Skeletal muscle tissue (tissue), 4 donors: ENCODE results near the gene TEX26. TPM values are rescaled to one million over a fixed set of nuclear protein-coding genes. Genes with fewer than 3 reads are reported as not detected.

Experiments used
- H3K27ac ChIP-seq: one replicate; pipeline ENCODE4 v1.7.0; 2013; ENCODE audit warnings: mild to moderate bottlenecking, low read depth, low read length, inconsistent platforms
- H3K27me3 ChIP-seq, 3 donors: one replicate each; pipeline ENCODE4 v1.7.0; 2013; ENCODE audit warnings: low read length in 3 of 3; ENCODE audit not compliant: control insufficient read depth in 3 of 3, insufficient read depth in 3 of 3
- H3K36me3 ChIP-seq, 3 donors: one replicate each; pipeline ENCODE4 v1.7.0; 2013; ENCODE audit warnings: low read length in 3 of 3; ENCODE audit not compliant: control insufficient read depth in 3 of 3, insufficient read depth in 3 of 3
- H3K4me1 ChIP-seq, 3 donors: one replicate each; pipeline ENCODE4 v1.7.0; 2013; ENCODE audit warnings: low read length in 3 of 3, mild to moderate bottlenecking in 3 of 3; ENCODE audit not compliant: control insufficient read depth in 3 of 3, insufficient read depth in 3 of 3
- H3K4me3 ChIP-seq, 3 donors: one replicate each; pipeline ENCODE4 v1.7.0; 2013; ENCODE audit warnings: low read length in 3 of 3
- H3K9ac ChIP-seq, 3 donors: one replicate each; pipeline ENCODE4 v1.7.0; 2013; ENCODE audit warnings: low read length in 3 of 3, mild to moderate bottlenecking in 3 of 3, moderate library complexity in 2 of 3, low read depth in 1 of 3
- H3K9me3 ChIP-seq, 3 donors: one replicate each; pipeline ENCODE4 v1.7.0; 2013; ENCODE audit warnings: low read length in 3 of 3; ENCODE audit not compliant: control insufficient read depth in 3 of 3
- total RNA-seq: library from RNA; depleted of rRNA; stranded (reverse); fragments of >200 nt; gene quantifications from one replicate; pipeline ENCODE4 v1.2.3, GENCODE V29; 2014
- donor health status: Osteomylitis.

Gene TEX26
- total RNA-seq, 1 donor from 2014 or later, result not detected

- no peak overlapping the region for H3K4me3 ChIP-seq
Measured at GRCh38 chr13:30968846-30969245, 36.4 kb downstream of the TEX26 start.

GRCh38 chr13:30971575-30971974 lies 39.1 kb downstream of the TEX26 start:
- Histone ChIP-seq H3K9me3 (no peaks in the 10 kb centered on the region), H3K27me3 (peaks cover 0 to 3% (median 0%) of the 10 kb centered on the region in 3 donors), H3K9ac (no peak overlapping the region), H3K36me3 (no peaks in the 10 kb centered on the region), H3K4me3 (no peak overlapping the region), H3K27ac (no peak overlapping the region), H3K4me1 (no peaks in the 10 kb centered on the region)

More at GRCh38 chr13:30968846-30969245, 36.4 kb downstream of the TEX26 start:
- no peaks in the 10 kb centered on the region for H3K36me3 ChIP-seq
- H3K9ac ChIP-seq, result no peak overlapping the region
- no peaks in the 10 kb centered on the region for H3K9me3 ChIP-seq
- no peak overlapping the region for H3K27ac ChIP-seq
- no peaks in the 10 kb centered on the region for H3K4me1 ChIP-seq
- peaks cover 0 to 7% (median 0%) of the 10 kb centered on the region in 3 donors for H3K27me3 ChIP-seq

- Histone ChIP-seq H3K27ac (no peak overlapping the region), H3K36me3 (no peaks in the 10 kb centered on the region), H3K4me3 (no peak overlapping the region), H3K9me3 (no peaks in the 10 kb centered on the region), H3K9ac (no peak overlapping the region), H3K4me1 (no peaks in the 10 kb centered on the region), H3K27me3 (peaks cover 0 to 3% (median 0%) of the 10 kb centered on the region in 3 donors)
Measured at GRCh38 chr13:30972888-30973377, 40.5 kb downstream of the TEX26 start.

- peaks cover 0 to 3% (median 0%) of the 10 kb centered on the region in 3 donors for H3K27me3 ChIP-seq
- H3K9ac ChIP-seq, result no peak overlapping the region
- peaks cover 0 to under 1% (median 0%) of the 10 kb centered on the region in 3 donors for H3K4me1 ChIP-seq
- no peaks in the 10 kb centered on the region for H3K9me3 ChIP-seq
- H3K36me3 ChIP-seq, result no peaks in the 10 kb centered on the region
- no peak overlapping the region for H3K4me3 ChIP-seq
- H3K27ac ChIP-seq, result no peak overlapping the region
Measured at GRCh38 chr13:30974350-30974749, 41.9 kb downstream of the TEX26 start.

GRCh38 chr13:30976025-30976424 lies 43.6 kb downstream of the TEX26 start:
- Histone ChIP-seq H3K36me3 (no peaks in the 10 kb centered on the region), H3K4me3 (no peak overlapping the region), H3K9ac (no peak overlapping the region), H3K27me3 (no peaks in the 10 kb centered on the region), H3K9me3 (no peaks in the 10 kb centered on the region), H3K27ac (no peak overlapping the region), H3K4me1 (peaks cover 0 to 2% (median 0%) of the 10 kb centered on the region in 3 donors)

GRCh38 chr13:30978981-30979956 lies 46.8 kb downstream of the TEX26 start:
- no peak overlapping the region for H3K9ac ChIP-seq
- H3K27ac ChIP-seq, result no peak overlapping the region
- no peaks in the 10 kb centered on the region for H3K27me3 ChIP-seq
- no peaks in the 10 kb centered on the region for H3K9me3 ChIP-seq
- H3K36me3 ChIP-seq, result no peaks in the 10 kb centered on the region
- no peak overlapping the region for H3K4me3 ChIP-seq
- peaks cover 0 to 2% (median 0%) of the 10 kb centered on the region in 3 donors for H3K4me1 ChIP-seq

DNA sequence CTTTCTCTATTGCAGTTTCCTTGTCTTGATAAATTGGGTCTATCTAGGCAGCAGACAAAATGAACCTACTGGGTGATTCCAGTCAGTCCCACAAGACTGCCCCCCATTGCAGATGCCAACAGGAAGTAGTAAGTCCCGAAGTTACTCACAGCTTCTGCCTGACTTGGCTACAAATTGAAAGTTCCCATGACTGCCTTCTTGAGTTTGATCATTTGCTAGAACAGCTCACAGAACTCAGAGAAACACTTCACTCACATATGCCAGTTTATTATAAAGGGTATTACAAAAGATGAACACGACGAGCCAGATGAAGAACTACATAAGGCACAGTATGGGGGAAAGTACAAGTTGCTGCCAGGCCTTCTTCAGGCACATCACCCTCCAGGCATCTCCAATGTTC lies 50.0 kb downstream of the TEX26 start:
- Histone ChIP-seq H3K4me1 (peaks cover 0 to 2% (median 0%) of the 10 kb centered on the region in 3 donors), H3K36me3 (no peaks in the 10 kb centered on the region), H3K27me3 (no peaks in the 10 kb centered on the region), H3K9me3 (no peaks in the 10 kb centered on the region), H3K27ac (no peak overlapping the region), H3K9ac (no peak overlapping the region), H3K4me3 (no peak overlapping the region)

DNA sequence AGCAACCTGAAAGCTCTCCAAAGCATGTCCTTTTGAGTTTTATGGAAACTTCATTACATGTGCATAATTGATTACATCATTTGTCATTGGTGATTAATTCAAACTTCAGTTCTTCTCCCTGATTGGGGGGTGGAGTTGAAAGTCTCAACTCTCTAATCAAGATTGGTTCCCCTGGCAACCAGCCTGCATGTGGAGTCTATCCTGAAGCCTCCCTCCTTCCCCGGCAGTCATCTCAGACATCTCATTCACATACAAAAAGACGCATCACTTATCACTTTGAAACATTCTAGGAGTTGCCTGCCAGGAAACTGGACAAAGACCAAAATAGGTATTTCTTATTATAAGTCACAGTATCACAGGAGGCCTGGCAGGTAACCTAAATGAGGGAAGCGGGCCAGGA lies 50.5 kb downstream of the TEX26 start:
- no peak overlapping the region for H3K4me3 ChIP-seq
- no peak overlapping the region for H3K9ac ChIP-seq
- H3K36me3 ChIP-seq, result no peaks in the 10 kb centered on the region
- no peak overlapping the region for H3K27ac ChIP-seq
- no peaks in the 10 kb centered on the region for H3K27me3 ChIP-seq
- H3K9me3 ChIP-seq, result no peaks in the 10 kb centered on the region
- H3K4me1 ChIP-seq, result peaks cover 0 to 2% (median 0%) of the 10 kb centered on the region in 3 donors

DNA sequence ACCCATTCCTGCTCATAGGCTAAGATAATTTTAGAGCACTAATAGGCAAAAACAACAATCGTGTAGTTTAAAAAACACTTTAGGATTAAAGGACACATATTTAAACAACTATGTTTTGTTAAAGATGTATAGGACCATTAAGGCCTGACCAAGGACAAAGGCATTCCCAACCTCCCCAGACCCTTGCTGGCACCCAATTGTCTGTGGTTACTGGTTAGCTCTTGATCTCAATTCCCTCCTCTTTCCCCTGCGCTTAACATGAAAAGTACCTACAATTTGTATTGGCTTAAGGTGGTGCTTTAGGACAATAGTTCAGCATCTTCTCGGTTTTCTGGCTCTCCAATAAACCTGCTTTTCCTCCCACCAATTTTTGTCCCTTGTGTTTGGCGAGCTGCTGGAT lies 51.0 kb downstream of the TEX26 start:
- no peak overlapping the region for H3K9ac ChIP-seq

DNA sequence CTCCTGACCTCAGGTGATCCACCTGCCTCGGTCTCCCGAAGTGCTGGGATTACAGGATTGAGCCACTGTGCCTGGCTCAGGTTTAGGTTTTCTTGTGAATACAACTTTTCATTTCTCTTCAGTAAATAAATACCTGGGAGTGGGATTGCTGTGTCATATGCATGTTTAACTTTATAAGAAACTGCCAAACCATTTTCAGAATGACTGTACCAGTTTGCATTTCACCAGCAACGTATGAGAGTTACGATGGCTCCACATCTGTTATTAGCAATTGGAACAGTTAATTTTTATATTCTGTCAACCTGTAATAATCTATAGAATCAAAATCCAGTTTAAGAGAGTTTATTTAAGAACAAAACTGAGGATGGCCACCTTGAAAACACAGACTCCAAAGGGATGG lies 52.2 kb downstream of the TEX26 start:
- Histone ChIP-seq H3K36me3 (no peaks in the 10 kb centered on the region), H3K9ac (no peak overlapping the region), H3K27ac (no peak overlapping the region), H3K4me3 (no peak overlapping the region), H3K27me3 (no peaks in the 10 kb centered on the region), H3K9me3 (no peaks in the 10 kb centered on the region), H3K4me1 (no peaks in the 10 kb centered on the region)

More for the DNA sequence above, 51.0 kb downstream of the TEX26 start:
- H3K27ac ChIP-seq, result no peak overlapping the region
- H3K4me1 ChIP-seq, result peaks cover 0 to 2% (median 0%) of the 10 kb centered on the region in 3 donors
- H3K4me3 ChIP-seq, result no peak overlapping the region
- no peaks in the 10 kb centered on the region for H3K9me3 ChIP-seq
- no peaks in the 10 kb centered on the region for H3K36me3 ChIP-seq
- no peaks in the 10 kb centered on the region for H3K27me3 ChIP-seq
